GM20000 (cell line): ENCODE measurements around the gene FGGY.
A peak's percentile ranks its signal among the peaks of the same experiment; 100 is the strongest.

ENCODE experiments used
- DNase-seq: peaks from one replicate; pipeline ENCODE4 v3.0.0; 2012; ENCODE audit warnings: low spot score
- TF ChIP-seq, protein P1 (sequence below): IDR thresholded peaks from 2 replicates; pipeline ENCODE4 v1.5.1; 2012; ENCODE audit warnings: mild to moderate bottlenecking, control low read depth; ENCODE audit errors: extremely low read depth, missing control alignments

The FGGY gene

DNA sequence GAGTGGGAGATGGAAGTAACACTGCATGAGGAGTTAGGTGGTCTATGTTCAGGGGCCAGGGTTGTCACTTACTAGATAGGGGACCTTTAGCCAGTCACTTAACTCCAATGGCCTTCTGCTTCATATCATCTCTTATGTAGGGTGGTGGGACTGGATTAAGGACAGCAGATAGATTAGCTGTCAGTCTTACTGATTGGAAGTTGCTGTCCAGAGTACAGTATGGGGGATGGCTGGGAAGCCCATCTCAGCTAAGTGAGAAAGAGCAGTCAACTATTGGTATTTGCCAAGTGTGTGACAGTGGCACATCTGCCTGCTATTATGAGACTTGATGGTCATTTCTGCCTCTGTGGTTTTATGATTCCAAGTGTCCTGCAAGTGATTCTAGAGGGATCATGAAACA is 130.9 kb downstream of the FGGY start:
- no peak for DNase-seq
- TF ChIP-seq, protein P1, sequence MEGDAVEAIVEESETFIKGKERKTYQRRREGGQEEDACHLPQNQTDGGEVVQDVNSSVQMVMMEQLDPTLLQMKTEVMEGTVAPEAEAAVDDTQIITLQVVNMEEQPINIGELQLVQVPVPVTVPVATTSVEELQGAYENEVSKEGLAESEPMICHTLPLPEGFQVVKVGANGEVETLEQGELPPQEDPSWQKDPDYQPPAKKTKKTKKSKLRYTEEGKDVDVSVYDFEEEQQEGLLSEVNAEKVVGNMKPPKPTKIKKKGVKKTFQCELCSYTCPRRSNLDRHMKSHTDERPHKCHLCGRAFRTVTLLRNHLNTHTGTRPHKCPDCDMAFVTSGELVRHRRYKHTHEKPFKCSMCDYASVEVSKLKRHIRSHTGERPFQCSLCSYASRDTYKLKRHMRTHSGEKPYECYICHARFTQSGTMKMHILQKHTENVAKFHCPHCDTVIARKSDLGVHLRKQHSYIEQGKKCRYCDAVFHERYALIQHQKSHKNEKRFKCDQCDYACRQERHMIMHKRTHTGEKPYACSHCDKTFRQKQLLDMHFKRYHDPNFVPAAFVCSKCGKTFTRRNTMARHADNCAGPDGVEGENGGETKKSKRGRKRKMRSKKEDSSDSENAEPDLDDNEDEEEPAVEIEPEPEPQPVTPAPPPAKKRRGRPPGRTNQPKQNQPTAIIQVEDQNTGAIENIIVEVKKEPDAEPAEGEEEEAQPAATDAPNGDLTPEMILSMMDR = no peak

DNA sequence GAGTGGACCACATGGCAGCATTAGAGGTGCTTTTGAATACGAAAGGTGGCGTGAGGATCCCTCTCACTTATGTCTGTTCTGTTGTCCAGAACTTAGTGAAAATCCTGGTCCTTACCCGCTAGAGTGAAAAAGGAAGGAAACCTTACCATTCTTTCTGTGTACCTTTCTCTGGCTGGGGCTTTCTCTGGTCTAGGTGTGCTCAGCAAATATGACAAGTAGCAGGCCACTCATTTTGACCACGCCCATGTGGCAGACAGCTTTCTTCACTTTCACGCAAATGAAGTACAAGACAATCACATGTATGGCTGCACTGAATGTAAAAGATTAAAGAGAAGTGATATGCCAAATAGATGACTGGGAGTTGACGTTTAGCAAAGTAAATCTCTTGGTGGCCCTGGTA is 131.9 kb downstream of the FGGY start:
- no peak for DNase-seq
- TF ChIP-seq, protein P1 = no peak

DNA sequence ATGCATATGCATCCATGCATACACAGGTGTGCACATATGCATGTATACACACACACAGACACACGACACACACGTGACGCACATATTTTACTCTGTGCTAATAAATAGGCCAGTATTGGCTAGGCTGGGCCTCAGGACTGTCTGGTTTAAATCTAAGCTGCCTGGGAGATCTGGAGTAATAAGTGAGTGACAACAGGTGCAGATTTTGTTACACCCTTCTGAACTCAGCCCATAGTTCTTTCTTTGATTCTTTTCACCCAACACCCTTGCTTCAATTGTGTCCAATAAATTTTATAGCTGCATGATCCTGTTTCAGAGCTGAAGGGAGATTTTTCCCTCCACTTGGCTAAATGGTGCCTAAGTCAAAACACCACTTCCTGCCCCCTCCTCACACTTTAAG is 132.8 kb downstream of the FGGY start:
- TF ChIP-seq, protein P1 = no peak
- no peak for DNase-seq

DNA sequence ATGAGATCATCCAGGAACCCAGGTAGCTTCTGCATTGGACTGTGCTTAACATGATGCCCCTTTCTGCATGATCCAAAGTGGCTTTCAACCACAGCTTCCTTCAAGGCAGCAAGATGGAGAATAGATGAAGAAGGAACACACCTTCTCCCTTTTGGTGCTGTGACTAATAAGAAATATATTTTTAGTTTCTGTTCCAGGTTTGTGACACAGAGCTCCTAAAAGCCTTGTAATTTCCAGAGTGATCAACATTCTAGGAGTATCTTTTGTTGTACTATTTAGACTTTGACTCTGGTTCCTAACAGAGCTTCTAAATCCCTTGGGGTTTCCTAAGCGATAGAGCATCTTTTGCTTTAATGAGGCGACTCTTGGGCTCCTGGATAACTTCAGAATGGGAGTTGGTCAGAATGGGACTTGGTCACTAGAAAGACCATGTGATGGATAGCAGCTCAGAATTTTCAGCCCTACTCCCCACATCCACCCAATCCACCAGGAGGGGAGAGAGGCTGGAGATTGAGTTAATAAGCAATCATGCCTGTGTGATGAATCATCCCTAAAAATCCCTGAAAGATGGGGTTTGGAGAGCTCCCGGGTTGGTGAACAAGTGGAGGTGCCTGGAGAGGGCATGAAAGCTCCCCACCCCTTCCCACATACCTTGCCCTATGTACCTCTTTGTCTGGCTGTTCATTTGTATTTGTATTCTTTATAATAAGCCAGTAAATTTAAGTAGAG is 134.8 kb downstream of the FGGY start:
- TF ChIP-seq, protein P1 = no peak
- DNase-seq = no peak

DNA sequence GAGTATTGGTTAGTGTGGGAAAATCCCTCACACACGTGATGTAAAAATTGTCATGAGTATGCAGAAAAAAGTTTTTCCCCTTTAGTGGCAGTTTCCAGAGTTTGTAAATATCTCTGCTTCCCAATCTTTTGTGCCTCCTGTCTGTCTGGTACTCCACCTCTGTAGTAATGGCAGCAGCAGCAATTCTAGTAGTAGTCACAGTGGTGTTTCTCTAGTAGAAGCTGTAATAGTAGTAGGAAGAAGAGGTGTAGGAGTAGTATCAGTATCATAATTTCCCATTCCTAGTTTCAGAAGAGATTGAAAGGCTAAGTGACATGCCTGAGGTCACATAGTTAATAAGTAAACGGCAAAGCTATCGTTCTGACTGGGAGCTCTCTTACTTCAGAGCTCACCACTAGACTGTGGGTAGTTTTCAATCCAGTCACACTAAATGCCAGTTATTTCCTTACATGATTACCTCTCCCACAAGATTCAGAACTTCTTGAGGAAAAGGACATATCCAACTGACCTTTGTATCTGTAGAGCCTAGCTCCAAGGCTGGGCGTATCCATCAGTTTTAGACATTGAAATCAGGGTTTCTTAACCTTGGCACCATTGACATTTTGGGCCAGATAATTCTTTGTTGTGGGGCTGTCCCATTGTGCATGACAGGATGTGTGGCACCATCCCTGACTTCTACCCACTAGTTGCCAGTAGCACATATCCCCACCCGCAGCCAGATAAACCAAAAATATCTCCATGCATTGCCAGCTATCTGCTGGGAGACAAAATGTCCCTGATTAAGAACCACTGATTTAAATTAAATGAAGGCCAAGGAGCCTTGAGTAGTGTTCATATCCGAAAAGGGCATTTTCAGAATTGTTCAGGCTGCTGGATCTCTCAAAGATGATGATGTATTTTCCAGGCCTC is 135.9 kb downstream of the FGGY start:
- TF ChIP-seq, protein P1 = no peak
- DNase-seq = peak; percentile 60

DNA sequence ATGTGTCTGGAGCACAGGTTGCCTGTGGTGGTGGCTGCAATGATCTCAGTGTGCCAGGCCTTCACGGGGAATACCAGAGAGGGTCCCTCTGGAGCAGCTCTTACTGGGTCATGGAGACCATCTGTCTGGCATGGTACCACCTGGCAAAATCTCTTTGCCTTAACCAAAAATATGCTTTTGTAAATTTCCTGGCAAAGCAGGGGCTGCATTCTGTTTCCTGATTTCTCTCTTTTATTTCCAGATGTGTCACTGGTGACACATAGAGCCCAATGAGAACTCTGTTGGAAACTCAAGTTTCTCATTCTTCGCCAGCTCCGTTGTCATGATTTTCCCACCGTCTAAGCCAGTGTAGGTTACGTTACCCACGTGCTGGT is 136.5 kb downstream of the FGGY start:
- TF ChIP-seq, protein P1 = no peak
- no peak for DNase-seq

DNA sequence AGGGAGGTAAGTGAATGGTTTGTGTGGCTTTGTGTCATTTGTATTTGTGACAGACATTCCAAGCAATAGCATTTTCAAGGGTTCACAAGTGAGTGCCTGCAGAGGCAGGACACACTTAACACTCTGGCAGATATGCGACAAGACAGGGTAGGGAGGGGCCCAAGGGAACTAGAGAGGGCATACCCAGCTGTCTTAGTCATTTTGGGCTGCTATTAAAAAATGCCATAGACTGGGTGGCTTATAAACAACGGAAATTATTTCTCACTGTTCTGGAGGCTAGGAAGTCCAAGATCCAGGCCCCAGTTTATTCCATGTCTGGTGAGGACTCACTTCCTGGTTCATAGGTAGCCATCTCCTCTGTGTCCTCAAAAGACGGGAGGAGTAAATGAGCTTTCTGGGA is 137.4 kb downstream of the FGGY start:
- DNase-seq = no peak
- TF ChIP-seq, protein P1 = no peak
